ENCODE data around the gene LMAN2. TPM values are rescaled to one million over a fixed set of nuclear protein-coding genes. Genes with fewer than 3 reads are reported as not detected.

The LMAN2 gene
- total RNA-seq, 1 donor = 115 TPM

DNA sequence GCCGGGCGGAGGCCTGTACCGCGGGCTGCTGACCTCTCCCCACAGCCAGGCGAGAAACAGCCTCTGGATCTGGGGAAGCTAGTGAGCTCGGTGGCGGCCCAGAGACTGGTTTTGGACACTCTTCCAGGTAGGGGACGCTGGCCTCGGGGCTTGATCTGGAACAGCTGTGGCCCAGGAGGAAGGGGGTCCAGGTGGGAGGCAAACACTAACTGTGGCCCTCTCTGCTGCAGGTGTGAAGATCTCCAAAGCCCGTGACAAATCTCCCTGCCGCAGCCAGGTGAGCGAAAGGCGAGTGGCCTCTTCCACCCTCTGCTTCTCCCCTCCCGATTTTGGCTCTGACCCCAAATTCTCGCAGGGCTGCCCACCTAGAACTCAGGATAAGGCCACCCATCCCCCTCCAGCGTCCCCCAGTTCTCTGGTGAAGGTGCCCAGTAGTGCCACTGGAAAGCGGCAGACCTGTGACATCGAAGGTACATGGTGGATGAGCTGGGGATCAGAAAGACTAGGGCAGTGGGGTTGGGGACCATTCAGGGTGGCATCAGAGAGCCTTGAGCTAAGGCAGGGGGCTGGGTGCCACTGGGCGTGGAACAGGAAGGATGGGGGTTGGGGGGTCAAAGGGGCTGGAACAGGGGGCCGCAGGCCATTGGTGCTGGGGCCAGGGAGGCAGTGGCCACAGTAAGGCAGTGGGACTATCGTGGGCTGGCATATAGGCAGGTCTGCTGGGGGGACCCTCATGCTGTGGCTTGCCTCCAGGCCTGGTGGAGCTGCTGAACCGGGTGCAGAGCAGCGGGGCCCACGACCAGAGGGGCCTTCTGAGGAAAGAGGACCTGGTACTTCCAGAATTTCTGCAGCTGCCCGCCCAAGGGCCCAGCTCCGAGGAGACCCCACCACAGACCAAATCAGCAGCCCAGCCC, 19.9 kb upstream of the LMAN2 start:
- H3K4me3 ChIP-seq (ENCODE audit: low read length) = no peak overlapping the region

DNA sequence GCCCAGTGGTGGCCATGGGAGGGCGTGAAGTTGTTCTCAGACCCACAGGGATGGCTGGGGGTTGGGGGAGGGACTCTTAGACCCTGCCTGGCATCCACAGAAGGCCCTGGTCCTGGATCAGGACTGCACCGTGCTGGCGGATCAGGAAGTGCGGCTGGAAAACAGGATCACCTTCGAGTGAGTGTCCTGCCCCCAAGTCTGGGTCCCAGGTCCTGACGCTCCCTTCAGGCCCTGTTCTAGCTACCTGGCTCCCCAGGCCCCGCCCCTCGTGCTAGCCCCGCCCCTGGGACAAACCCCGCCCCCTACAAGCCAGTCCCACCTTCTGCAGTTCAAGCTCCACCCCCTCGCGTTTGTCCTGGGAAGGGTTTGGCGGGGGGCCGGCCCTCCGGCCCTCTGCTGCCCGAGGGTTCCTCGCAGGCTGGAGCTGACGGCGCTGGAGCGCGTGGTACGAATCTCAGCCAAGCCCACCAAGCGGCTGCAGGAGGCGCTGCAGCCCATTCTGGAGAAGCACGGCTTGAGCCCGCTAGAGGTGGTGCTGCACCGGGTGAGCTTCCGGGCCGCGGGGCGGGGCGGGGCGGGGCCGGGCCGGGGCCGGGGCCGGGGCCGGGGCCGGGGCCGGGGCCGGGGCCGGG, 19.1 kb upstream of the LMAN2 start:
- no peaks in the 10 kb centered on the region for H3K9me3 ChIP-seq (ENCODE audit: low read depth, low read length)
- no peak overlapping the region for H3K4me3 ChIP-seq (ENCODE audit: low read length)
- peaks cover 50% of the 10 kb centered on the region for H3K4me1 ChIP-seq (ENCODE audit: insufficient read depth, low read length)
- no peaks in the 10 kb centered on the region for H3K27me3 ChIP-seq (ENCODE audit: insufficient read depth, low read length)

More for the DNA sequence above, 19.9 kb upstream of the LMAN2 start:
- H3K27me3 ChIP-seq (ENCODE audit: insufficient read depth, low read length) = no peaks in the 10 kb centered on the region
- no peaks in the 10 kb centered on the region for H3K9me3 ChIP-seq (ENCODE audit: low read depth, low read length)
- H3K4me1 ChIP-seq (ENCODE audit: insufficient read depth, low read length) = peaks cover 46% of the 10 kb centered on the region

DNA sequence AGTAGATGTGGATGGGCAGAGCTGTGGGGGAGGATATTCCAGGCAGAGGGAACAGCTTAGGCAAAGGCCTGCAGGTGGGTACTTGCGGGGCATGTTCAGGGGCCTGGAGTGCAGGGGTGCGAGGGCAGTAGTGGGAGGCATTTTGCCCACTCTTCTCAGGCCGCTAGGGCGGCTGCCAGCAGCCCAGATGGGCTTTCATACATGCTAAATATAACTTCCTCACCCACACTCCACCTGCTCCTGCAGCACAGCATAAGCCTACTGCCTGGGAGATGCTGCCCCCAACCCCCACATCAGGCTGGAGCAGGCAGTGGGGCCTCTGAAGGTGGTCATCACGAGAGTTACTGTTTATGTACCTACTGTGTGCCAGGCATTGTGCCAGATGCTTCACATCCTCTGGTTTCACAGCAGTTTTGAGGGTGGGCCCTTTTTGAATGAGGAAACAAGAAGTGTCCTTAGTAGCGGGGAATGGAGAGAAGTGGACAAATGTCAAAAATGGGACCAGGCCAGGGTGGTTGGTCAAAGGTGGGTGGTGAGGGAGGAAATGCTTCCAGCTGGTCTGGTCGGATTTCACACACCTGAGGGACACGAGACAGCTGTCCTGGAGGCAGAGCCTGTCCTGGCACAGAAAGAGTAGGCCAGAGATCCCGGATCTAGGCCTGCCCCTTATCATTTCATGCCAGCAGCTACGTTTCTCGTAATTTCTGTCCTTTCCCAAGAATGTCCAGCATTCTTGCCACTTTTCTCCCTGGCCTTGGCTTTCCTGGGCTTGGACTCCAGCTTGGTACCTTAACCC, 18.4 kb upstream of the LMAN2 start:
- H3K9me3 ChIP-seq (ENCODE audit: low read depth, low read length) = no peaks in the 10 kb centered on the region
- H3K27me3 ChIP-seq (ENCODE audit: insufficient read depth, low read length) = no peaks in the 10 kb centered on the region
- peaks cover 50% of the 10 kb centered on the region for H3K4me1 ChIP-seq (ENCODE audit: insufficient read depth, low read length)
- H3K4me3 ChIP-seq (ENCODE audit: low read length) = no peak overlapping the region

DNA sequence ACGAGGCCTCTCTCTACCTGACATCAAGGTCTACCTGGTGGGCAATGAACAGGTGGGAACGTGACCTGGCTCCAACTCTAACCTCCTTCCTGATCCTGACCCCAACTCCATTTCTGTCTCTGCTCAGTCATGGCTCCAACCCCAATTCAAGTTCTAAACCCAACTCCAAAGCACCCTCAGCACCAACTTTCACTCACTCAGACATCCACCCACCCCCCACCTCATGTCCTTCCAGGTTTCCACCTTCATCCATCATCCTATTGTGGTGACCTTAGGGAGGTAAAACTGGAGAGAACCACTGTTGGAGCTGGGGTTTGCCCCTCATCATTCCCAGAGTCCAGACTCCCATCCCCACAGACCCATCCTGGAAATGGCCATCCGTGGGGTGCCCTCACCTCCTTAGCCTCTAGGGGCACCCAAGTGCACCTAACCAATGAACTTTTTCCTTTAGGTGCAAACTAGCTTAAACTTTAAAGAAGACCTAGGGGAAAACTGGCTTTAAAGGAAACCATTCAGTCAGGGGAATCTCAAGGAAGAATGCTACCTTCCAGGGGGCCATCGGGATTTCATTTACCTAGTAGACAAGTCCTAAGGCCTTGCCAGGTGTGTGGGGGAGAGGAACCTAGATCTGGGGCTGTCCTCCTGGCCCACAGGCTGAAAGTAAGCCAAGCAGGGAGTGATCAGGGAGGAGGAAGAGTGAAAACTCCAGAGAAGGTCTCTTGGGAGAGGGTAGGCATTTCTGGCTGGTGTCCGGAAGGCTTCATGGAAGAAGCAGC, 17.6 kb upstream of the LMAN2 start:
- no peaks in the 10 kb centered on the region for H3K9me3 ChIP-seq (ENCODE audit: low read depth, low read length)
- peaks cover 58% of the 10 kb centered on the region for H3K4me1 ChIP-seq (ENCODE audit: insufficient read depth, low read length)
- no peak overlapping the region for H3K4me3 ChIP-seq (ENCODE audit: low read length)
- no peaks in the 10 kb centered on the region for H3K27me3 ChIP-seq (ENCODE audit: insufficient read depth, low read length)

DNA sequence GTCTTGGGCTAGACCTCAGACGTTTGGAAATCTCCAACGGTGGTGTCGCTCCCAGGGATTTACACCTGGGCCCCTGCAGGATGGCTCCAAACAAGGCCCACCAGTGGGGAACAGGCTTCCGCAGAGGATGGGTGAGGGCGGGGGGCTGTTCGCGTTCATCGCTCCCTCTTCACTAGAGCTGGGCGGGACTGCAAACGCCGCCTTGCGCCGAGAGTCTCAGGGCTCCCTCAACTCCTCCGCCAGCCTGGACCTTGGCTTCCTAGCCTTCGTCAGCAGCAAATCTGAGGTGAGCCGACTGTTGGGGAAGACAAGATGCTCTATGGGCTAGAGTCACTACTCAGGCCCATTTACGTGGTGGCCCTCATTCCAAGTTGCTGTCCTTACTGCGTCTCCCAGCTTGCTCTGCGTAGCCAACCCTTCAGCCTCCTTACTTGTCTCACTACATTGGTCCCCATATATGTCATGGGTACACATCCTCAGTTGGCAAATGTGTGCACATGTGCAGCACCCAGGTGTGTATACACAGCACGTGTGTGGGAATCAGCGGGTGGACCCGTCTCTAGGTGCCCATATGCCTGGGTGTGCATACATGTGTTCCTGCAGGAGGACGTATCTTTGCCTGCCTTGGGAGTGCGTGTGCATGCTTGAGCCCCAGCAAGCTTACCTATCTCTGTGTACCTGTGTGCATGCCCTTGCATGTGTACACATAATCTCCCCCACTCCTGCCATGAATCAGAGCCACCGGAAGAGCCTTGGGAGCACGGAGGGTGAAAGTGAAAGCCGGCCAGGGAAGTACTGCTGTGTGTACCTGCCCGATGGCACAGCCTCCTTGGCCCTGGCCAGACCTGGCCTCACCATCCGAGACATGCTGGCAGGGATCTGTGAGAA, 16.8 kb upstream of the LMAN2 start:
- no peaks in the 10 kb centered on the region for H3K27me3 ChIP-seq (ENCODE audit: insufficient read depth, low read length)
- H3K9me3 ChIP-seq (ENCODE audit: low read depth, low read length) = no peaks in the 10 kb centered on the region
- peaks cover 58% of the 10 kb centered on the region for H3K4me1 ChIP-seq (ENCODE audit: insufficient read depth, low read length)
- no peak overlapping the region for H3K4me3 ChIP-seq (ENCODE audit: low read length)

DNA sequence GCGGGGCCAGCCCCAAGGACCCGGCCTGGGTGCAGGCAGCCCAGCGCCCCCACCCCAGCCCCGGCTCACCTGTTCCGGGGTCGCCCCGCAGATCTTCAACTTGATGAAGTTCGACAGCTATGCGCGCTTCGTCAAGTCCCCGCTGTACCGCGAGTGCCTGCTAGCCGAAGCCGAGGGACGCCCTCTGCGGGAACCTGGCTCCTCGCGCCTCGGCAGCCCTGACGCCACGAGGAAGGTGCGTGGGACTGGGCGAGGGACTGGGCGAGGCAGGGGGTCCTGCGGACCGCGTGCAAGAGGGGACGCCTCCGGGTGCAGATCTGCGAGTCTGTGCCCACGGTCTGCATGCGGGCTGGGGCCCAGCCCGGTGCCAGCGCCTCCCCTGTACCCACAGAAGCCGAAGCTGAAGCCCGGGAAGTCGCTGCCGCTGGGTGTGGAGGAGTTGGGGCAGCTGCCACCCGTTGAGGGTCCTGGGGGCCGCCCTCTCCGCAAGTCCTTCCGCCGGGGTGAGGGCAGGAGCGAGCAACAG, 15.9 kb upstream of the LMAN2 start:
- Histone ChIP-seq H3K9me3 (ENCODE audit: low read depth, low read length) (no peaks in the 10 kb centered on the region), H3K4me3 (ENCODE audit: low read length) (no peak overlapping the region), H3K4me1 (ENCODE audit: insufficient read depth, low read length) (peaks cover 58% of the 10 kb centered on the region), H3K27me3 (ENCODE audit: insufficient read depth, low read length) (no peaks in the 10 kb centered on the region)

DNA sequence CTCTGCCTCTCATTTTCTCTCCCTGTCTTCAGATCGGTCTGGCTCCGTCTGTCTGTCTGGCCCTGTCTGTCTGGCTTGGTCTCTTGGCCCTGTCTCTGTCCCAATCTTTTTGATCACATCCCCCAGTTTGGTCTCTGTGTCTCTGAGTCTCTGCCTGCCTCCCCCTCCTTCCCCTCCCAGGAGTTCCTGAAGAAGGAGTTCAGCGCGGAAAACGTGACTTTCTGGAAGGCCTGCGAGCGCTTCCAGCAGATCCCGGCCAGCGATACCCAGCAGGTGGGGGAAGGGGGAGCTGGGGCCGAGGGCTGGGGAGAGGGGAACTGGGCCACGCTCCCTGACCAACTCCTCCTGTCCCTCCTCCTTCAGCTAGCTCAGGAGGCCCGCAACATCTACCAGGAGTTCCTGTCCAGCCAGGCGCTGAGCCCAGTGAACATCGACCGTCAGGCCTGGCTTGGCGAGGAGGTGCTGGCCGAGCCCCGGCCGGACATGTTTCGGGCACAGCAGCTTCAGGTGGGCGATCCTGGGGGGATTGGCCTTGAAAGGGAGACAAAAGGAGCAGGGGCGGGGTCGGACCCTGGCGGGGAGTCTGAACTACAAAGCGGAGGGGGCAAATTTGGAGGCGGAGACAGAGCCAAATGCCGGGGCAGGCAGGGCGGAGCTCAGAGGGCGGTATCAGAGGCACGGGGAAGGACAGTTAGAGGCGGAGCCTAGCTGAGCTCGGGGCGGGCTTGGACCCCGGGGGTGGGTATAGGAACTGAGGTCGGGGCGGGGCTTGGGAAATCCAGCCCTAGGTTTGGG, 15.3 kb upstream of the LMAN2 start:
- H3K4me1 ChIP-seq (ENCODE audit: insufficient read depth, low read length) = peaks cover 58% of the 10 kb centered on the region
- no peaks in the 10 kb centered on the region for H3K27me3 ChIP-seq (ENCODE audit: insufficient read depth, low read length)
- H3K9me3 ChIP-seq (ENCODE audit: low read depth, low read length) = no peaks in the 10 kb centered on the region
- no peak overlapping the region for H3K4me3 ChIP-seq (ENCODE audit: low read length)

DNA sequence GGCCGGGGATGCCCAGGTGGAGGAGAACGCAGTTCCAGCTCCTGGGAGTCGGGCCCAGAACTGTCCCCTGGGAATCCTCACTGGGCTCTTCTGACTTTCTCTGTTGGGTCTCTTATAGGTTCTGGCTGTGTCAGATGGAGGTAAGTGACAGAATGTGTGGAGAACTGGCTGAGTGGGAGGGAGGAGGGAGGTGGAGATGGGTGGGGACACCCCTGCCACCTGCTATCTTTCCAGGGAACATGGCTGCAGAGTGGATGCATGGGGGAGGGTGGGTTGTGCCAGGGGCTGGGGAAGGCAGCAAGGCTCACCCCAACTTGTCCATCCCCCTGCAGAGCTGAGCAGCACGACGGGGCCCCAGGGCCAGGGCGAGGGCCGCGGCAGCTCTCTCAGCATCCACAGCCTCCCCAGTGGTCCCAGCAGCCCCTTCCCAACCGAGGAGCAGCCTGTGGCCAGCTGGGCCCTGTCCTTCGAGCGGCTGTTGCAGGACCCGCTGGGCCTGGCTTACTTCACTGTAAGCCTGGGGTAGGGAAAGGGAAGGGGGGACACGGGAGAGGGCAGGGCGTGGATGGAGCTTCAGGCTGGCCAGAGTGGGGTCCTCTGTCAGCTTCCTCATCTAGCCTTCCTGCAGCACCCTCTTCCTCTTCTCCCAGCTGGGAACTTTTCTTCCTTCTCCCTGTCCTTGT, 14.5 kb upstream of the LMAN2 start:
- Histone ChIP-seq H3K4me1 (ENCODE audit: insufficient read depth, low read length) (peaks cover 58% of the 10 kb centered on the region), H3K4me3 (ENCODE audit: low read length) (no peak overlapping the region), H3K27me3 (ENCODE audit: insufficient read depth, low read length) (no peaks in the 10 kb centered on the region), H3K9me3 (ENCODE audit: low read depth, low read length) (no peaks in the 10 kb centered on the region)

DNA sequence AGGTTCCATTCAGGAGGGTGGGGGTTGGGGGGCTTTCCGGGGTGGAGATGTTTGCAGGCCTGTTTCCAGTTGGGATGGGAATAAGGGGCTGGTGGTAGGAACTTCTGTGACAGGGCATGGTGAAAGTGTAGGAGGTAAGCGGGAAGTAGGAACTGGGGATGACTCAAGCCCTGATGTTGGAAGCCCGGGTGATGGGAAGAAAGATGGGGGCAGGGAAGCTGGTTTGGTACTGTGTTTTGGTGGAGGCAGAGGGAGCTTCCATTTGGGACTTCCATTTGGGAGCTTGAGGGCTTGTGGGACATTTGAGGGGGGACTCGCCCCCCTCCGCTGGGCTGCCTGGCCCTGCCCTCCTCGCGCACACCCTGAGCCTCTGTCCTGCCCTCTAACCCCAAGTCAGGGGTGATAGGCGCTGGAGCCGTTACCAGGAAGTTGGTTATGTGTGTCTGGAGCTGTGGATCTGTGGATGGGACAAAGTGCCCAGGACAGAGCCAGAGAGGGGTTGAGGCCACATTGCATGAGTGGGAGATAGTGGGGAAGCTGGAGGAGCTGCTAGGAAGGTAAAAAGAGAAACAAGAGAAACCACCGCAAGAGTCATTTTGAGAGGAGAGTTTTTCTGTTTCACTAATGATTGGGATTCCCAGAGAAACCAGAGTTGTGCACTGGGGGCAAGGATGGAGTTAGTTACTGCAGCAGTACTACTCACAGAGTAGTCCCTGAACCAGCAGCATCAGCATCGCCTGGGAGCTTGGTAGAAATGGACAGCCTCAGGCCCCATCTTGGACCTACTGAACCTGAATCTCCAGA, 12.9 kb upstream of the LMAN2 start:
- Histone ChIP-seq H3K9me3 (ENCODE audit: low read depth, low read length) (no peaks in the 10 kb centered on the region), H3K27me3 (ENCODE audit: insufficient read depth, low read length) (no peaks in the 10 kb centered on the region), H3K4me1 (ENCODE audit: insufficient read depth, low read length) (peaks cover 62% of the 10 kb centered on the region), H3K4me3 (ENCODE audit: low read length) (no peak overlapping the region)

DNA sequence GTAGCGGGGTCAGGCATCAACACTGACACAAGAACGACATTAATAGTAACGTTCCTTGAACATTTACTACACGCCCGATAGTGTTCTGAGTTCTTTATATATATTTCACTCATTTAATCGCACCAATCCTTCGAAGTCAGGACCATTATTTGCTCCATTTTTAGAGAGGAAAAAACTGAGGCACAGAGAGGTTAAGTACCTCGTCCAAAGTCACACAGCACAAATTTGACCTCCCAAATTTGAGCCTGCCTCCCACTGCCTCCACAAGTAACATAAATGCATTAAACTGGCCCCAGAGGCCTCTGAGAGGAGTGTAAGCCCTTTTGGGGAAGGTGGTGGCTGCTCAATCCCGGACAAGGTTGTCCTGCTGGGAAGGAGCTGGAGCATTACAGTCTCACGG, 12.1 kb upstream of the LMAN2 start:
- peaks cover 67% of the 10 kb centered on the region for H3K4me1 ChIP-seq (ENCODE audit: insufficient read depth, low read length)
- H3K4me3 ChIP-seq (ENCODE audit: low read length) = no peak overlapping the region
- H3K27me3 ChIP-seq (ENCODE audit: insufficient read depth, low read length) = no peaks in the 10 kb centered on the region
- no peaks in the 10 kb centered on the region for H3K9me3 ChIP-seq (ENCODE audit: low read depth, low read length)

DNA sequence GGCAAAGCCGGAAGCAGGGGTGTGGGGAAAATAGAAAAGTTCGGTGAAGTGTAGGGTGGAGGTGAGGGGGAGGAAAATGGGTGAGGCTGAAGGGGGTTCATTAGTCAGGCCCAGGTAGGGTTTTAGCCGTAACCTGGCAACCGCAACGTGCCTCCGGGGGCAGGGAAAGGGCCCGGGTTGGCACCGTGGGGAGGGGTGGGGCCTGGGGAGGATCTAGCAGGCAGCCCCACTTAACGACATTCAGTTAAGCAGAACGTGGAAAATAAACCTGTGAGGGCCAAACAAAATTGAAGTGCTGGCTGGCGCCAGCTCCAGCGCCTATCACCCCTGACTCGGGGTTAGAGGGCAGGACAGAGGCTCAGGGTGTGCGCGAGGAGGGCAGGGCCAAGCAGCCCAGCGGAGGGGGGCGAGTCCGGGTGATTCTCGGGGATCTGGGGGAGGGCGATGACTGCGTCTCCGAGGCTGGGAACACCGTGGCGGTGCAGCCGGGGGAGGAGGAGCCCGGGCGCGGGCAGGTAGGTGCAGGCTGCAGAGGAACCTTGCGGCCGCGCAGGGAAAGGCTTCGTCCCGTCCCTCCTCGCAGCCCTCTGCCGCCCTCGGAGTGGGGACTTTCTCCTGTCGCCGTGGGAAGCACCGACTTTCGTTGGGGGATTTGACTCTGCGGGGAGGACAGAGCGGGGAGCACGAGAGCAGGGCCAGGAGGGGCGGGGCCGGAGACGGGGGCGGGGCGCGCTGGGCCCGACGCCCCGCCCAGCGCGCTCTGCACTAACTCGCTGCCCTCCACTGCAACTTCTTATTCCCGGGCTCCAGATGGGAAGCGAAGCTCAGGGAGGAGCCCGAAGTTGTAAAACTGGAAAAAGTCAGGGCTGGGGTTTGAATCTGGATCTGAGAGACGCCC, 11.4 kb upstream of the LMAN2 start:
- Histone ChIP-seq H3K4me1 (ENCODE audit: insufficient read depth, low read length) (peaks cover 71% of the 10 kb centered on the region), H3K4me3 (ENCODE audit: low read length) (peak overlapping the region; percentile 10), H3K27me3 (ENCODE audit: insufficient read depth, low read length) (no peaks in the 10 kb centered on the region), H3K9me3 (ENCODE audit: low read depth, low read length) (no peaks in the 10 kb centered on the region)

Measured in mononuclear cell (primary cell).